Lower lobe of right lung (tissue), 2 donors: ENCODE measurements around the gene CDH24. TPM values are rescaled to one million over a fixed set of nuclear protein-coding genes. Genes with fewer than 3 reads are reported as not detected.

Source experiments
- ATAC-seq, 2 donors: fragments of 200-7000 bp; cut with Tn5 transposase; one replicate each; pipeline ENCODE4 v1.9.1; 2020 to 2022; ENCODE audit warnings: mild to moderate bottlenecking in 2 of 2, moderate library complexity in 2 of 2
- DNase-seq: peaks from one replicate; pipeline ENCODE4 v3.0.0-alpha.2; 2020
- H3K27ac ChIP-seq: fragments of 200-600 bp; one replicate; pipeline ENCODE4 v1.8.0; 2022
- H3K27me3 ChIP-seq: fragments of 200-600 bp; one replicate; pipeline ENCODE4 v1.8.0; 2022; ENCODE audit warnings: low read depth
- H3K36me3 ChIP-seq: fragments of 200-600 bp; one replicate; pipeline ENCODE4 v1.8.0; 2022; ENCODE audit warnings: mild to moderate bottlenecking
- H3K4me1 ChIP-seq: fragments of 200-600 bp; one replicate; pipeline ENCODE4 v1.8.0; 2022
- H3K4me3 ChIP-seq: fragments of 200-600 bp; one replicate; pipeline ENCODE4 v1.8.0; 2022; ENCODE audit warnings: mild to moderate bottlenecking
- H3K9me3 ChIP-seq: fragments of 200-600 bp; one replicate; pipeline ENCODE4 v1.8.0; 2022
- intact Hi-C: fragments of 100-400 bp; cut with DNase I; formaldehyde crosslinking; loops from one replicate; pipeline ENCODE4 v1.11.0; 2022
- total RNA-seq: library from RNA; stranded (reverse); fragmentation: NEBNext Ultra II Directional; extraction: Animal tissue kit (Norgen Biotek cat#: 25700); gene quantifications from one replicate; pipeline ENCODE4 v1.2.1, GENCODE V29; 2021
- TF ChIP-seq, protein P1 (sequence below): fragments of 200-600 bp; IDR thresholded peaks from one replicate; pipeline ENCODE4 v1.8.0; 2022; ENCODE audit warnings: antibody characterized with exemption, mild to moderate bottlenecking
- donor health status: DM: no; HTN: yes; CAD: no; lungs with severe emphysema.

Gene CDH24
- total RNA-seq, 1 donor from 2014 or later, result 5.6 TPM

DNA sequence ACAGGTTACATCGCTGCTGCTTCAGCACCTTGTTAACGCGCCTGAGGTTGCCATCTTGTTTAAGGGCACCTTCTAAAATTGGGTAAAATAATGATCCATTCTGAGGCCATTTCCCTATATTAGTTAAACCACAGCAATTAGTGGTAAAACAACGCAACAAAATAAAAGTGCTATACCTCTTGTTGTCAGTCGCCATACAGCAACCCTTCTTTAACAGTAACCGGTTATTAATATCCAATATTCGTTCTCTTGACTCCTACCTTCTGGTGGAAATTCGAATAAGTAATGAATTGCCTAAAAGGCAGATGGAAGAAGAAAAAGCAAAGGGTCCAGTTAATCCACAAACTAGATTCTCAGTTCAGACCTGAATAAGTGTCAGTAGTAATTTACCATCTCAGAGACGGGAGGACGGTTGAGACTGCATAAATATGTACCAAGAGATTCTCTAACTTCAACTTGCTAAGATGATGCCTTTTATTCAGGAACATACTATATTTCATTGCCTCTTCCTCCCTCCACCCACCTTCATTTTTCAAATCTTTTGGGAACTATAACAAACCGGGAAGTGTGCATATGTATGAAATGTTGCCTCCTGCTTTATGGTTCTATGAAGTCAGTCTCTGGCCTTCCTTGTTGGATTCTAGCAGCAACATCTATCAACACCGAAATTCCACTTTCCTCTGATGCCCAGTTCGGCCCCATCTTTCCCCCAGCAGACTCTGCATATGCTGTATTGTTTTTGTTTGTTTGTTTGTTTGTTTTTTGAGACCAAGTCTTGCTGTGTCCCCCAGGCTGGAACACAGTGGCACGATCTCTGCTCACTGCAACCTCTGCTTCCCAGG lies 21.8 kb downstream of the CDH24 start:
- Histone ChIP-seq H3K27me3 (no peaks in the 10 kb centered on the region), H3K27ac (peak overlapping the region; percentile 94), H3K4me1 (peaks cover 20% of the 10 kb centered on the region), H3K9me3 (no peaks in the 10 kb centered on the region), H3K36me3 (peaks cover 29% of the 10 kb centered on the region), H3K4me3 (peak overlapping the region; percentile 89)
- intact Hi-C loops, result no loop called here
- TF ChIP-seq, protein P1, sequence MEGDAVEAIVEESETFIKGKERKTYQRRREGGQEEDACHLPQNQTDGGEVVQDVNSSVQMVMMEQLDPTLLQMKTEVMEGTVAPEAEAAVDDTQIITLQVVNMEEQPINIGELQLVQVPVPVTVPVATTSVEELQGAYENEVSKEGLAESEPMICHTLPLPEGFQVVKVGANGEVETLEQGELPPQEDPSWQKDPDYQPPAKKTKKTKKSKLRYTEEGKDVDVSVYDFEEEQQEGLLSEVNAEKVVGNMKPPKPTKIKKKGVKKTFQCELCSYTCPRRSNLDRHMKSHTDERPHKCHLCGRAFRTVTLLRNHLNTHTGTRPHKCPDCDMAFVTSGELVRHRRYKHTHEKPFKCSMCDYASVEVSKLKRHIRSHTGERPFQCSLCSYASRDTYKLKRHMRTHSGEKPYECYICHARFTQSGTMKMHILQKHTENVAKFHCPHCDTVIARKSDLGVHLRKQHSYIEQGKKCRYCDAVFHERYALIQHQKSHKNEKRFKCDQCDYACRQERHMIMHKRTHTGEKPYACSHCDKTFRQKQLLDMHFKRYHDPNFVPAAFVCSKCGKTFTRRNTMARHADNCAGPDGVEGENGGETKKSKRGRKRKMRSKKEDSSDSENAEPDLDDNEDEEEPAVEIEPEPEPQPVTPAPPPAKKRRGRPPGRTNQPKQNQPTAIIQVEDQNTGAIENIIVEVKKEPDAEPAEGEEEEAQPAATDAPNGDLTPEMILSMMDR, result no peak
- no peak for DNase-seq
- no peak for ATAC-seq

DNA sequence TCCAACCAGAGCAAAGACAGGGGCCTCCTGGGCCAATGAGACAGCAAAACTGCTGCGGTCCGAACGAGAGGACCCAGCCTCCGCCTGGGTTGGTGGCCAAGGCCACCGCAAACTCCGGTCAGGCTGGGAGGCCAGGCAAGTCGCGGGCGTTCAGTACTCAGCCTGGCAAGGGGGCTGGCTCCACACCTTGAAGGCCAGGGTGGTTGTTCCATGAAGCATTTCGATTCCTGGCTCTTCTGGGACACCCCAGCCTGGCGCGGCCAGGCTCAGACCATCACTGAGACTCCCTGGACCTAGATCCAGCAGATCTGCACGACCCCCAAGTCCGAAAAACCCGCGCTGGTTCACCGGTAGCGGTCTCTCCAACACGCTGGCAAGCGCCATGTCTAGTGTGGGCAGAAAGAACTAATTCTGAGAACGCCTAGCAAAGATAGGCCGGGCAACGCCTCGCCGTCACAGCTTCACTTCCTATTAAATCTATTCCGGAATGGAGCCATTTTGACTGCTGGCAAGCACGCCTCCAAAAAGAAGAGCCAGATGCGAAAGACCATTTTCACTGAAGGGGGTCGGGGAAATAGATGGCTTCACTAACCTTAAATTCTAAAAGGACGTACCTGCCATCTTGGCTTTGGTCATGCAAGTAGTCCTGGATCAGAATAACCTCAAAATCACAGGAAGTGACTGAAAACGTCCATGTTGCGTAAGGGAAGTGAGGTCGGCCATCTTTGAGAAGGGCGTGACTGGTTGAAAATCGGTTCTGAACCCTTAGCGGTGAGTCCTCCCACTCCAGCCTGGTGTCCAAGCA lies 22.6 kb downstream of the CDH24 start, which contains the start of gene PSMB5:
Gene PSMB5 (minus strand): TSS at position 403 of the 805 bp plus-strand sequence. CDS start 19 bp downstream, at position 384.
- Histone ChIP-seq H3K4me1 (peaks cover 20% of the 10 kb centered on the region), H3K9me3 (no peaks in the 10 kb centered on the region), H3K27ac (peak within 1 kb of the TSS; percentile 94), H3K27me3 (no peaks in the 10 kb centered on the region), H3K36me3 (peaks cover 37% of the 10 kb centered on the region), H3K4me3 (peak within 1 kb of the TSS; percentile 89)
- ATAC-seq, result peak; percentile 98 to 99
- TF ChIP-seq, protein P1, result no peak
- peak; percentile 92 for DNase-seq
- intact Hi-C loops, result no loop called here

DNA sequence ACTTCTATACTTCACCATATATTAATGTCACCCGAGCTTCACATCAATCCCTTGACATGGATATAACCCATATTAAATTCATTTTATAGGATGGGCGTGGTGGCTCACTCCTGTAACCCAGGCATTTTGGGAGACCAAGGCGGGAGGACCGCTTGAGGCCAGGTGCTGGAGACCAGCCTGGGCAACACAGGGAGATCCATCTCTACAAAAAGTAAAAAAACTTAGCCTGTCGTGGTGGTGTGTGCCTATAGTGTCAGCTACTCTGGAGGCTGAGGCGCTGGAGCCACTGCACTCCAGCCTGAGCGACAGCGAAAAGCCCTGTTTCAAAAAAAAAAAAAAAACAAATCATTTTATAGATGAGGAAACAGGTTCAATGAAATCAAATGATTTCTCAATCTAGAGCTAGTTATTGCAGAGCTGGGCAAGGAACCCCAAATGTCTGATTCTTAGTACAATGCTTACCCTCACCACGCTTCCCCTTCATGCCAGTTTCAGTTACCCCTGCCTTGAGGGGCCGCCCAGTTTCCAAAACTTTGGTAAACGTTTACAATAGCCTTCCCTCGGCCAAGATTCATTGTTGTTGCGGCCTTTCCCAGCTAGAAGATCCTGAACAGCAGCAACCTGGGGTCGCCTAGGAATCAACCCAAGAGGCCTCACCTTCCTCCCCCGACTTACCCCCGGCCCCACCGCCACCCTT lies 23.4 kb downstream of the CDH24 start:
- ATAC-seq, result peak in 1 of 2 donors; percentile 1

DNA sequence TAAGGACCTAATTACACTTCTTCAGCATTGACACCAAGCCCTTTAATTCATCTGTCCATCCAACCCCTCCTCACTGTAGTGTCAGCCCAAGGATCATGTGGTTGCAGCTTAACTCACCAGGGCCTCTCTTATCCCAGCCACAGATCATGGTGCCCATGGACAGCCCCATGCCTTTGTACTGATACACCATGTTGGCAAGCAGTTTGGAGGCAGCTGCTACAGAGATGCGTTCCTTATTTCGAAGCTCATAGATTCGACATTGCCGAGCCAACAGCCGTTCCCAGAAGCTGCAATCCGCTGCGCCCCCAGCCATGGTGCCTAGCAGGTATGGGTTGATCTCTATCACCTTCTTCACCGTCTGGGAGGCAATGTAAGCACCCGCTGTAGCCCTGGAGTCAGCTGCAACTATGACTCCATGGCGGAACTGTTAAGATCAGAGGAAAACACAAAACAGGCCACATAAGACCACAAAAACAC lies 24.0 kb downstream of the CDH24 start:
- peaks cover 50% of the 10 kb centered on the region for H3K36me3 ChIP-seq

More for the DNA sequence above, 23.4 kb downstream of the CDH24 start:
- Histone ChIP-seq H3K4me3 (peak overlapping the region; percentile 89), H3K27me3 (no peaks in the 10 kb centered on the region), H3K9me3 (no peaks in the 10 kb centered on the region), H3K27ac (peak overlapping the region; percentile 94), H3K36me3 (peaks cover 44% of the 10 kb centered on the region), H3K4me1 (peaks cover 20% of the 10 kb centered on the region)
- TF ChIP-seq, protein P1, result no peak
- DNase-seq, result no peak
- intact Hi-C loops, result no loop called here

More for the DNA sequence above, 24.0 kb downstream of the CDH24 start:
- TF ChIP-seq, protein P1, result no peak
- peak overlapping the region; percentile 89 for H3K4me3 ChIP-seq
- H3K9me3 ChIP-seq, result no peaks in the 10 kb centered on the region
- H3K4me1 ChIP-seq, result peaks cover 23% of the 10 kb centered on the region
- intact Hi-C loops, result no loop called here
- H3K27ac ChIP-seq, result no peak overlapping the region
- H3K27me3 ChIP-seq, result no peaks in the 10 kb centered on the region
- ATAC-seq (no peak), DNase-seq (no peak)
